GM18498 (cell line): Measurements from ENCODE around the gene VRK3.

Source experiments
- ATAC-seq: cut with Tn5 transposase; IDR thresholded peaks from one replicate; pipeline ENCODE4 v1.9.1; 2021; ENCODE audit warnings: mild to moderate bottlenecking, moderate library complexity; ENCODE audit not compliant: unreplicated experiment

Gene VRK3

GRCh38 chr19:49932731-49933131 is 92.4 kb downstream of the VRK3 start:
- ATAC-seq: no peak

DNA sequence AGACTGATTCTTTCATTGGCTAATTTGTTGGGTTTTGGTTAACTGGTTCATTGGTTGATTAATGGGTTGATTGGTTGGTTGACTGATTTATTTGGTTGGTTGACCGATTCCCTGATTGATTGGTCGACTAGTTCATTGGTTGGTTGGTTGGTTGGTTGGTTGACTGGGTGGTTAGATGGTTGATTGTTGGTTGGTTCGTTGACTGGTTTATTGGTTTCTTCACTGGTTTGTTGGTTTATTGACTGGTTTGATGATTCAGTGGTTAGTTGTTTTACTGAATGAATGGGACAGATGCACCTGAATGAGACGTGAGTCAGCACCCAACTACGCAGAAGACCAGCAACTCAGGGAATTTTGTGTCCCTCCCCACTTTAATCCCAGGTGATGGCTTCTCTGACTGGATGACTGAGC is 93.1 kb downstream of the VRK3 start:
- ATAC-seq: no peak

DNA sequence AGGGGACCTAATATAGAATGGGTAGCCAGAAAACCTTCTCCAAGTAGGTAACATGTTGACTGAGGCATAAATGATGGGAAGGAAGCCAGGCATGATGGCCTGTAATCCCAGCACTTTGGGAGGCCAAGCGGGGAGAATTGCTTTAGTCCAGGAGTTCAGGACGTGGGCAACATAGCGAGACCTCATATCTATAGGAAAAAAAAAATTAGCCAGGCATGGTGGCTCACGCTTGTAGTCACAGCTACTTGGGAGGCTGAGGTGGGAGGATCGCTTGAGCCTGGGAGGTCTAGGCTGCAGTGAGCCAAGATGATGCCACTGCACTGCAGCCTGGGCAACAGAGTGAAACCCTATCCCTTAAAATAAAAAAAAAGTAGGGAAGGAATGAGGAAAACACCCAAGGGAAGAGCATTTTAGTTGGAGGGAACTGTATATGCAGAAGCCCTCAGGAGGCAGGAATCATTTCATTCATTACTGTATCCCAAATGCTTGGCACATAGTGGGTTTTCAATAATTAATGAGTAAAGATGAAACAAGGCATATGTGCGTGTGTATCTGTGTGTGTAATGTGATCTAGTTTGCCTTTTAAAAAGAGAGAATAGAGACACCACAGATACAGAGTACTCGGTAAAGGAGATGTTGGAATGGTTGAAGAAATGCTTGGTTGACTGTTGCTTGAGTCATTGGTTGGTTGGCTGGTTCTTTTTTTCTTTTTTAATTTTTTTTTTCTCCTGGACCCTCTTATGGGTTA is 93.7 kb downstream of the VRK3 start:
- ATAC-seq: no peak

DNA sequence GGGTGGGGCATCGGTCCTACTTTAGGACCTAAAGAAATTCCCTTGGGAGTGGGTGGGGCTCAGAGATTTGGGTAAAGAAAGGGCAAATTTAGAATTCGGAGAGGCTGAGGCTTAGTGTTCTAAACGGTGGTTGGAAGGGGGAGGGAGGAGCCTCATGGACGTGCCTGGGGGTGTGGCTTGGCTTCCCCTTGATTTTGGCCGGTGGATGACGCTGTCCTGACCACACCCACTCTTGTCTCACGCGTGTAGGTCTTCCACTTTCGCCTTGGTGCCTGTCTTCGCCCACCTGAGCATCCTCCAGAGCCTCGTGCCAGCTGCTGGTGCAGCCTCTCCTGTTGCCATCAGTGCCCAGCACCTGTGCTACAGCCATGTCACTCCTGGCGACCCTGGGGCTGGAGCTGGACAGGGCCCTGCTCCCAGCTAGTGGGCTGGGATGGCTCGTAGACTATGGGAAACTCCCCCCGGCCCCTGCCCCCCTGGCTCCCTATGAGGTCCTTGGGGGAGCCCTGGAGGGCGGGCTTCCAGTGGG is 94.6 kb downstream of the VRK3 start:
- ATAC-seq: no peak

- ATAC-seq: peak; percentile 75
Observed at GRCh38 chr19:49929611-49930482, 95.3 kb downstream of the VRK3 start.

GRCh38 chr19:49929121-49929610 is 96.0 kb downstream of the VRK3 start, which contains the start of the genes ATF5 and NUP62:
Gene ATF5, plus strand, starts transcription at chr19:49929205. Its CDS starts 1,646 bp downstream, at chr19:49930851.
Gene NUP62, minus strand, starts transcription at chr19:49929504. Its CDS starts 19,697 bp downstream, at chr19:49909807.
- ATAC-seq: peak; percentile 58

GRCh38 chr19:49927526-49928264 is 97.5 kb downstream of the VRK3 start:
- ATAC-seq: no peak

GRCh38 chr19:49926515-49926914 is 98.7 kb downstream of the VRK3 start:
- ATAC-seq: no peak
